Fibroblast of lung (primary cell): ENCODE measurements around the gene CAPN14. TPM values are rescaled to one million over a fixed set of nuclear protein-coding genes. Genes with fewer than 3 reads are reported as not detected.

ENCODE experiments used
- DNase-seq, 2 donors: peaks; one replicate each; pipeline versions ENCODE4 v3.0.0 to v3.0.0-alpha.2; 2010; ENCODE audit warnings: low read depth in 2 of 2
- H2AFZ ChIP-seq: 2 replicates; pipeline ENCODE4 v1.5.1; 2012; ENCODE audit warnings: low read length, control low read depth, inconsistent platforms
- H3K27ac ChIP-seq: 2 replicates; pipeline ENCODE4 v1.5.1; 2011; ENCODE audit warnings: low read length, control low read depth; ENCODE audit not compliant: insufficient read depth
- H3K27me3 ChIP-seq: 2 replicates; pipeline ENCODE4 v1.5.1; 2011; ENCODE audit warnings: mild to moderate bottlenecking, low read length; ENCODE audit not compliant: control insufficient read depth, insufficient read depth
- H3K36me3 ChIP-seq: 2 replicates; pipeline ENCODE4 v1.5.1; 2011; ENCODE audit warnings: low read length; ENCODE audit not compliant: control insufficient read depth, insufficient read depth
- H3K4me1 ChIP-seq: 2 replicates; pipeline ENCODE4 v1.5.1; 2011; ENCODE audit warnings: low read length; ENCODE audit not compliant: control insufficient read depth, insufficient read depth; ENCODE audit errors: extremely low read depth
- H3K4me2 ChIP-seq: 2 replicates; pipeline ENCODE4 v1.5.1; 2011; ENCODE audit warnings: low read length, control low read depth; ENCODE audit not compliant: insufficient read depth; ENCODE audit errors: extremely low read depth
- H3K4me3 ChIP-seq, 4 experiments: fragments of 200-600 bp in 1 of 4; sonication (generic) in 1 of 4; replicated peaks in 1 of 4; 2 replicates each; pipeline ENCODE4 v1.5.1; 2011 to 2016; ENCODE audit warnings: low read length in 4 of 4, low read depth in 3 of 4, mild to moderate bottlenecking in 3 of 4, control low read depth in 2 of 4, inconsistent platforms in 1 of 4, mixed read lengths in 1 of 4; ENCODE audit not compliant: insufficient read depth in 1 of 4; ENCODE audit errors: control extremely low read depth in 1 of 4
- H3K79me2 ChIP-seq: 2 replicates; pipeline ENCODE4 v1.5.1; 2012; ENCODE audit warnings: mild to moderate bottlenecking, low read length, inconsistent platforms; ENCODE audit not compliant: control insufficient read depth, insufficient read depth
- H3K9ac ChIP-seq: 2 replicates; pipeline ENCODE4 v1.5.1; 2011; ENCODE audit warnings: mild to moderate bottlenecking, low read length, control low read depth; ENCODE audit not compliant: insufficient read depth
- H3K9me3 ChIP-seq: 2 replicates; pipeline ENCODE4 v1.5.1; 2012; ENCODE audit warnings: low read depth, low read length; ENCODE audit not compliant: control insufficient read depth, insufficient read depth
- H4K20me1 ChIP-seq: 2 replicates; pipeline ENCODE4 v1.5.1; 2011; ENCODE audit warnings: low read length; ENCODE audit not compliant: control insufficient read depth, insufficient read depth; ENCODE audit errors: extremely low read depth
- EZH2 ChIP-seq: IDR thresholded peaks from 2 replicates; pipeline ENCODE4 v1.5.1; 2012; ENCODE audit warnings: low read length, control low read depth, mild to moderate bottlenecking; ENCODE audit errors: missing control alignments
- polyA plus RNA-seq, 2 donors: library from polyadenylated mRNA; depleted of rRNA in 1 of 2; stranded (reverse) in 1 of 2; unstranded in 1 of 2; fragments of >200 nt; gene quantifications; 2 replicates each; pipeline ENCODE4 v1.2.1, GENCODE V29; 2011 to 2012; ENCODE audit warnings: missing spikeins in 1 of 2
- total RNA-seq: library from RNA; depleted of rRNA; stranded (reverse); fragments of >200 nt; gene quantifications from 2 replicates; pipeline ENCODE4 v1.2.1, GENCODE V29; 2014
- TF ChIP-seq, protein P1 (sequence below), 2 donors: IDR thresholded peaks in 1 of 2; conservative IDR thresholded peaks in 1 of 2; 1 replicate in 1 of 2; 2 replicates in 1 of 2; pipeline ENCODE4 v1.5.1; 2011 to 2012; ENCODE audit warnings: low read length in 2 of 2, control low read depth in 1 of 2, inconsistent platforms in 1 of 2, low read depth in 1 of 2, mild to moderate bottlenecking in 1 of 2

The CAPN14 gene
- total and polyA plus RNA-seq, 2 donors (not counting 1 experiment from before 2014, with no cell fraction given): 0.05 to 0.17 TPM

DNA sequence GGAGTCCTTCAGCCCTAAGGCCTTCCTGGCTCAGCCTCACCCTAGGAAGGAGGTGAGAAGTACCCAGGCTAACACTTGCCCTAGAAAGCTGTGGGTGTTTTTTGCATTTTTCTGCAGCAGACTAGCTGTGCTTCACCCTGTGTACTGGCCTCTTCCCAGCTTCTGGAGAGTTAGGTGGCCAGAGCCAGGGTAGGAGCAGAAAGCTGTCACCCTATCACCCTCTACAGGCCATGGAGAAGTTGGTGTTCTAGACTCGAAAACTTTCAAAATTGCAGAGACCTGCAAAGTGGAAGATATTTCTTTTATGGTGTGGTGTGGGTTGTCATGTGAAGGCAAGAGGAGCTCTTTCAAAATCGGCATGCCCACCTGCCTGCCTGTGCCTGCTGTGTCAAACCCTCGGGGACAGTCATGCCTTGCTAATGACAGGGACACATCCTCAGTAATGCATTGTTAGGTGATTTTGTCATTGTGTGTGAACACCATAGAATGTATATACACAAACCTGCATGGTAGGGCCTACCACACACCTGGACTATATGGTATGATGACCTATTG lies 46.4 kb upstream of the CAPN14 start:
- no peaks in the 10 kb centered on the region for H3K27me3 ChIP-seq
- H3K36me3 ChIP-seq: peaks cover 8% of the 10 kb centered on the region
- DNase-seq: no peak
- no peak overlapping the region for H3K4me3 ChIP-seq
- no peak overlapping the region for H3K27ac ChIP-seq
- H4K20me1 ChIP-seq: no peaks in the 10 kb centered on the region
- no peaks in the 10 kb centered on the region for H3K9me3 ChIP-seq
- no peak overlapping the region for H3K4me2 ChIP-seq
- TF ChIP-seq, protein P1, sequence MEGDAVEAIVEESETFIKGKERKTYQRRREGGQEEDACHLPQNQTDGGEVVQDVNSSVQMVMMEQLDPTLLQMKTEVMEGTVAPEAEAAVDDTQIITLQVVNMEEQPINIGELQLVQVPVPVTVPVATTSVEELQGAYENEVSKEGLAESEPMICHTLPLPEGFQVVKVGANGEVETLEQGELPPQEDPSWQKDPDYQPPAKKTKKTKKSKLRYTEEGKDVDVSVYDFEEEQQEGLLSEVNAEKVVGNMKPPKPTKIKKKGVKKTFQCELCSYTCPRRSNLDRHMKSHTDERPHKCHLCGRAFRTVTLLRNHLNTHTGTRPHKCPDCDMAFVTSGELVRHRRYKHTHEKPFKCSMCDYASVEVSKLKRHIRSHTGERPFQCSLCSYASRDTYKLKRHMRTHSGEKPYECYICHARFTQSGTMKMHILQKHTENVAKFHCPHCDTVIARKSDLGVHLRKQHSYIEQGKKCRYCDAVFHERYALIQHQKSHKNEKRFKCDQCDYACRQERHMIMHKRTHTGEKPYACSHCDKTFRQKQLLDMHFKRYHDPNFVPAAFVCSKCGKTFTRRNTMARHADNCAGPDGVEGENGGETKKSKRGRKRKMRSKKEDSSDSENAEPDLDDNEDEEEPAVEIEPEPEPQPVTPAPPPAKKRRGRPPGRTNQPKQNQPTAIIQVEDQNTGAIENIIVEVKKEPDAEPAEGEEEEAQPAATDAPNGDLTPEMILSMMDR (conservative IDR thresholded peaks at IDR 0.05 in 1 of 2, IDR thresholded peaks at IDR 0.05 in 1 of 2; ENCODE audit: low read depth in 1 of 2, low read length in 2 of 2): no peak
- TF ChIP-seq EZH2: no peak
- H3K9ac ChIP-seq: no peak overlapping the region
- H3K4me1 ChIP-seq: no peaks in the 10 kb centered on the region
- no peaks in the 10 kb centered on the region for H3K79me2 ChIP-seq
- H2AFZ ChIP-seq: no peak overlapping the region

DNA sequence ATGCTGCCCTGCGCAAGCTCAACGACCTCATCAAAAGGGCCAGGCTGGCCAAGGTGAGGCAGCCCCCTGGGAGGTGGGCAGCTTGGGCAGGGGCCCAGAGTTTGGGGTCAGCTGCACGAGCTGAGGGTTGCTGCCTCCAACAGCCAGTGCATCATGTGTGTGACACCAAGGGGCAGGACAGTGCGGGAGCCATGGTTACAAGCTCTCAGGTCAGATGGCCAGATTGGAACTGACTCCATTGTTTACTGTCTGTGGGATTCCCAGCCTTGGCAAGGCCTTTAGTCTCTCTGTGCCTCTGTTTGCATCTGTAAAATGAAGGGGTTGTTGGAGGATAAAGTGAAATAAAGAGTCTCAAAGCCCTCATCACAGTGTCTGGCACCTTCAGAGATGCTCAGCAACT lies 43.6 kb upstream of the CAPN14 start:
- TF ChIP-seq, protein P1 (conservative IDR thresholded peaks at IDR 0.05 in 1 of 2, IDR thresholded peaks at IDR 0.05 in 1 of 2; ENCODE audit: low read depth in 1 of 2, low read length in 2 of 2): no peak
- TF ChIP-seq EZH2: no peak
- no peaks in the 10 kb centered on the region for H3K9me3 ChIP-seq
- H3K4me3 ChIP-seq: no peak overlapping the region
- H3K79me2 ChIP-seq: no peaks in the 10 kb centered on the region
- DNase-seq: no peak
- H3K27me3 ChIP-seq: no peaks in the 10 kb centered on the region
- H3K4me2 ChIP-seq: no peak overlapping the region
- H3K27ac ChIP-seq: no peak overlapping the region
- no peaks in the 10 kb centered on the region for H3K4me1 ChIP-seq
- H2AFZ ChIP-seq: no peak overlapping the region
- peaks cover 7% of the 10 kb centered on the region for H3K36me3 ChIP-seq
- no peak overlapping the region for H3K9ac ChIP-seq
- H4K20me1 ChIP-seq: no peaks in the 10 kb centered on the region

DNA sequence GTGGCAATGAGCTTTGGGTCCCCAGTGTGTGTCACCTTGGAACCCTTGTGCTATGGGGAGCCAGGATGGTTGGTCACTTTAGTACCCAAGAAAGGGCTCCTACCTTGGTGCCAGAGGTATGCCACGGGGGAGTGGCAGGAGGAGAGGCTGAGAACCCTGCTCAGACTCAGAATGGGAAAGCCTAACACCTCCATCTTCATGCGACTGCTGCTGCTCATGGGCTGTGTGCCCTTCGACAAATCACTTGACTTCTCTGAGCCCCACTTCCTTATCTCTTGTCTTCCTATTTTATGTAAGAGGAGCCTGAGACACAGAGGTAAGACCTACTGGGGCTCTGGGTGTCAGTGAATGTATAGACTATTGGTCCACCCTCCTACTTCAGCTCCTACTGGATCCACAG lies 41.8 kb upstream of the CAPN14 start:
- Histone ChIP-seq H3K27me3 (no peaks in the 10 kb centered on the region), H3K79me2 (no peaks in the 10 kb centered on the region), H3K4me1 (no peaks in the 10 kb centered on the region), H3K36me3 (peaks cover 7% of the 10 kb centered on the region), H3K4me2 (no peak overlapping the region), H2AFZ (no peak overlapping the region), H3K9me3 (no peaks in the 10 kb centered on the region), H4K20me1 (no peaks in the 10 kb centered on the region), H3K27ac (no peak overlapping the region), H3K9ac (no peak overlapping the region), H3K4me3 (no peak overlapping the region)
- no peak for DNase-seq
- TF ChIP-seq, protein P1 (conservative IDR thresholded peaks at IDR 0.05 in 1 of 2, IDR thresholded peaks at IDR 0.05 in 1 of 2; ENCODE audit: low read depth in 1 of 2, low read length in 2 of 2): no peak
- no peak for TF ChIP-seq EZH2
